ENCODE measurements around the gene PYROXD2. TPM values are rescaled to one million over a fixed set of nuclear protein-coding genes. Genes with fewer than 3 reads are reported as not detected.

PYROXD2 gene
- total and polyA plus RNA-seq, 10 of the 15 experiments (the other 5 are each of a cell fraction or from before 2014, with no cell fraction given): 4.8 to 15.8 (median 11.1) TPM

GRCh38 chr10:98404571-98405359 lies 10.2 kb downstream of the PYROXD2 start (continued):
- no peak for TF ChIP-seq REST (IDR thresholded peaks at IDR 0.05; ENCODE audit: low read depth, low read length)
- TF ChIP-seq HDAC6 (IDR thresholded peaks at IDR 0.05; ENCODE audit: unreplicated experiment): no peak
- peak; percentile 63 for TF ChIP-seq NR2F1 (conservative IDR thresholded peaks at IDR 0.05)
- TF ChIP-seq KDM1A (IDR thresholded peaks at IDR 0.05; ENCODE audit: borderline replicate concordance): no peak
- TF ChIP-seq ZBED1 (IDR thresholded peaks at IDR 0.05; ENCODE audit: borderline replicate concordance): no peak
- no peak for TF ChIP-seq CHD2 (IDR thresholded peaks at IDR 0.05; ENCODE audit: borderline replicate concordance, low read depth, low read length)
- TF ChIP-seq TCF7 (IDR thresholded peaks at IDR 0.05; ENCODE audit: borderline replicate concordance): no peak
- TF ChIP-seq RAD51 (IDR thresholded peaks at IDR 0.05): no peak
- TF ChIP-seq ZNF274 (IDR thresholded peaks at IDR 0.05; ENCODE audit: insufficient read depth, insufficient read length): no peak
- 0 out of 2 replicates have a peak, but pooled peaks have one; percentile 25 for TF ChIP-seq TCF12 (IDR thresholded peaks at IDR 0.05; ENCODE audit: low read depth, low read length)
- TF ChIP-seq KAT2A (conservative IDR thresholded peaks at IDR 0.05; ENCODE audit: control insufficient read depth, low read depth, low read length): no peak
- TF ChIP-seq RELB (IDR thresholded peaks at IDR 0.05; ENCODE audit: low read depth): peak; percentile 57; the same call in 1 of the 2 replicates
- no peak for TF ChIP-seq BCL11A (IDR thresholded peaks at IDR 0.05; ENCODE audit: low read depth, low read length)
- TF ChIP-seq DPF2 (IDR thresholded peaks at IDR 0.05): no peak
- TF ChIP-seq TARDBP (IDR thresholded peaks at IDR 0.05; ENCODE audit: borderline replicate concordance): no peak
- no peak for TF ChIP-seq NR2C1 (IDR thresholded peaks at IDR 0.05)
- TF ChIP-seq BACH1 (IDR thresholded peaks at IDR 0.05; ENCODE audit: borderline replicate concordance): no peak
- TF ChIP-seq YBX1 (IDR thresholded peaks at IDR 0.05): no peak
- TF ChIP-seq POU2F2 (IDR thresholded peaks at IDR 0.05; ENCODE audit: borderline replicate concordance, low read depth, low read length): no peak
- TF ChIP-seq MLLT1 (IDR thresholded peaks at IDR 0.05): no peak
- TF ChIP-seq NFXL1 (IDR thresholded peaks at IDR 0.05; ENCODE audit: borderline replicate concordance): no peak
- TF ChIP-seq TCF3 (IDR thresholded peaks at IDR 0.05; ENCODE audit: borderline replicate concordance, insufficient read depth, low read depth, low read length): no peak
- no peak for TF ChIP-seq BCLAF1 (IDR thresholded peaks at IDR 0.05)

Measured in GM12878 (cell line).